Nephron progenitor cell (in vitro differentiated cells): ENCODE measurements around the gene ZC3H7B.
A peak's percentile ranks its signal among the peaks of the same experiment; 100 is the strongest.
"Not testable (repeated sequence)": the region's sequence is repeated elsewhere in the genome, so short reads cannot be mapped to it uniquely, and the experiment has no call there.

Source experiments
- DNase-seq: peaks from one replicate; pipeline ENCODE4 v3.0.0; 2021
- H3K27ac Mint-ChIP-seq: 2 replicates; pipeline ENCODE4 v1.8.0; 2021; ENCODE audit warnings: mild to moderate bottlenecking, moderate library complexity, mixed read lengths
- H3K27me3 Mint-ChIP-seq: 2 replicates; pipeline ENCODE4 v1.8.0; 2021; ENCODE audit warnings: mild to moderate bottlenecking, low read depth, mixed read lengths; ENCODE audit not compliant: poor library complexity
- H3K36me3 Mint-ChIP-seq: 2 replicates; pipeline ENCODE4 v1.8.0; 2021; ENCODE audit warnings: low read depth, mixed read lengths
- H3K4me1 Mint-ChIP-seq: 2 replicates; pipeline ENCODE4 v1.8.0; 2021; ENCODE audit warnings: mixed read lengths
- H3K4me3 Mint-ChIP-seq: 2 replicates; pipeline ENCODE4 v1.8.0; 2021; ENCODE audit warnings: mild to moderate bottlenecking, moderate library complexity, mixed read lengths
- H3K9me3 Mint-ChIP-seq: 2 replicates; pipeline ENCODE4 v1.8.0; 2021; ENCODE audit warnings: mild to moderate bottlenecking, moderate library complexity, mixed read lengths
- TF ChIP-seq, protein P1 (sequence below): fragments of 200-600 bp; sonication (generic); IDR thresholded peaks from 2 replicates; pipeline ENCODE4 v1.5.0; 2021; ENCODE audit warnings: antibody characterized with exemption

The ZC3H7B gene

DNA sequence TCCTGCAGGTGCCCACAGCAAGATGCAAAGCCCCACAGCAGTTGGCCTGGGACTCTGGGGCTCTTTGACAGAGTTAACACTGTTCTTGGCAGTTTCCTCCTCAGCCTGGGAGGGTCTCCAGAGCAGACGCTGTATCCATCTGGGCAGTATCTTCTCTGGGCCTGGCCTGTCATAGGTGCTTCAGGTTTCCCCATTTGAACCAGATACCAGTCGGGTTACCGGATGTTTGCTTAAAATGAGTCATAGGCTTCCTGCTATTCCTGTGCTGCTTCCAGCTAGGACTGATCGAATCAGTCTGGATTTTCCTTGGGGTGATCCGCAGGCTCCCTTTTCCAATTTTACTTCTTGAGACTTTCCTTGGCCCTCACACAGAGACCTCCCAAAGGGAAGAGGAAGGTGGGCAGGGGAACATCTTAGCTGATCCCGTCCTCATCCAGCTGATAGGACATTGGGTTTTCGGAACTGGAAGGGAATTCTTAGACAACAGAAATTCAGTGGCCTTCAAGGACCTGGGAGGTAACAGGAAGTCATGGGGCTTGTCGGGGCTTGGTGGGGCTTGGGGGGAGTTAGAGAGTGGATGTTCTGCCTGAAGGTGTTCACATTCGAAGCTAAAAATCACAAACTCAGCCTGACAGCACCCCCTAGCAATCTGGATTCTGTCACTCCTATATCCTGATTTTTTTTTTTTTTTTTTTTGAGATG, 12.9 kb upstream of the ZC3H7B start:
- DNase-seq = no peak
- peaks cover 4% of the 10 kb centered on the region for H3K36me3 Mint-ChIP-seq
- H3K27ac Mint-ChIP-seq = no peak overlapping the region
- peak overlapping the region; percentile 62 for H3K4me3 Mint-ChIP-seq
- peaks cover 6% of the 10 kb centered on the region for H3K27me3 Mint-ChIP-seq
- TF ChIP-seq, protein P1, sequence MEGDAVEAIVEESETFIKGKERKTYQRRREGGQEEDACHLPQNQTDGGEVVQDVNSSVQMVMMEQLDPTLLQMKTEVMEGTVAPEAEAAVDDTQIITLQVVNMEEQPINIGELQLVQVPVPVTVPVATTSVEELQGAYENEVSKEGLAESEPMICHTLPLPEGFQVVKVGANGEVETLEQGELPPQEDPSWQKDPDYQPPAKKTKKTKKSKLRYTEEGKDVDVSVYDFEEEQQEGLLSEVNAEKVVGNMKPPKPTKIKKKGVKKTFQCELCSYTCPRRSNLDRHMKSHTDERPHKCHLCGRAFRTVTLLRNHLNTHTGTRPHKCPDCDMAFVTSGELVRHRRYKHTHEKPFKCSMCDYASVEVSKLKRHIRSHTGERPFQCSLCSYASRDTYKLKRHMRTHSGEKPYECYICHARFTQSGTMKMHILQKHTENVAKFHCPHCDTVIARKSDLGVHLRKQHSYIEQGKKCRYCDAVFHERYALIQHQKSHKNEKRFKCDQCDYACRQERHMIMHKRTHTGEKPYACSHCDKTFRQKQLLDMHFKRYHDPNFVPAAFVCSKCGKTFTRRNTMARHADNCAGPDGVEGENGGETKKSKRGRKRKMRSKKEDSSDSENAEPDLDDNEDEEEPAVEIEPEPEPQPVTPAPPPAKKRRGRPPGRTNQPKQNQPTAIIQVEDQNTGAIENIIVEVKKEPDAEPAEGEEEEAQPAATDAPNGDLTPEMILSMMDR = no peak
- no peaks in the 10 kb centered on the region for H3K9me3 Mint-ChIP-seq
- H3K4me1 Mint-ChIP-seq = peaks cover 30% of the 10 kb centered on the region

GRCh38 chr22:41289671-41290070, 11.7 kb upstream of the ZC3H7B start:
- Mint-ChIP-seq H3K36me3 (no peaks in the 10 kb centered on the region), H3K4me1 (peaks cover 23% of the 10 kb centered on the region), H3K27ac (no peak overlapping the region), H3K27me3 (peaks cover 6% of the 10 kb centered on the region), H3K4me3 (no peak overlapping the region), H3K9me3 (peaks cover 5% of the 10 kb centered on the region)
- TF ChIP-seq, protein P1 = no peak
- no peak for DNase-seq

DNA sequence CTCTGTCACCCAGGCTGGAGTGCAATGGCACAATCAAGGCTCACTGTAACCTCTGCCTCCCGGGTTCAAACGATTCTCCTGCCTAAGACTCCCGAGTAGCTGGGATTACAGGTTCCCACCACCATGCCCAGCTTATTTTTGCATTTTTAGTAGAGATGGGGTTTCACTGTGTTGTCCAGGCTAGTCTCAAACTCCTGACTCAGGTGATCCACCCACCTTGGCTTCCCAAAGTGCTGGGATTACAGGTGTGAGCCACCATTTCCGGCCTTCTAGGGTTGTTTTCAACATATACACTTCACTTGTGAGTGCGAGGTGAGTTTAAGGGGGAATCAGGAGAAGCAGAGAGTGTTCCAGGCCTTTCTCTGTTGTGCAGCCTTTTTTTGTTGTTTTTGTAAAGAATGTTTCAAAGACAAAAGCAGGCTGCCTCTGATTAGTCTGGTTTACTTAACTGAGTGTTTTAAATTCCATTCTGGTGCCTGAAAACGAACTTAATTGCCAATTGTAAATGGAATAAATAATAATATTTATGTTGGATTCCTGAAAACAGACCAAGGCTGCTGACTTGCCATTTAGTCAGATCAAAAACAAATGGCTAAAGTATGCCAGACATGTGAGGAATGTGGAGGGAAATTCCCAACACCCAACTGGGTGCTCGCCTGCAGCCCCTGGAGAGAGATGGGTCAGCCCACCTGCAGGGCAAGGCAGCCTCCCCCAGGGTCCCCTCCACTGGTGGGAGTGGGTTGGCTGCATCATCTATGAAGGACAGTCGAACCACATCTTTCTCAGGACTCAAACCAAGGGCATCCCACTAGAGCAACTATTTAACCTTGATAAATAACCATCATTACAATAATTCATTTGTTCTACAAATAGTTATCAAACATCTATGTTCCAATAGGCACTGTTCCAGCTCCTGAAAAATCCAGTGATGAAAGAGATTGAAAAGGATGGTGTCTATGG, 10.8 kb upstream of the ZC3H7B start:
- Mint-ChIP-seq H3K27ac (peak overlapping the region; percentile 66), H3K4me1 (peaks cover 15% of the 10 kb centered on the region), H3K36me3 (no peaks in the 10 kb centered on the region), H3K4me3 (no peak overlapping the region), H3K9me3 (peaks cover 5% of the 10 kb centered on the region), H3K27me3 (peaks cover 6% of the 10 kb centered on the region)
- TF ChIP-seq, protein P1 = no peak
- peak; percentile 19 for DNase-seq

- not testable (repeated sequence) for DNase-seq, H3K9me3 Mint-ChIP-seq, H3K27ac Mint-ChIP-seq, H3K4me1 Mint-ChIP-seq, H3K36me3 Mint-ChIP-seq, H3K4me3 Mint-ChIP-seq, H3K27me3 Mint-ChIP-seq
Measured at GRCh38 chr22:41294816-41295215, 6.5 kb upstream of the ZC3H7B start.

GRCh38 chr22:41296826-41297667, 4.3 kb upstream of the ZC3H7B start:
- Mint-ChIP-seq H3K36me3 (peaks cover 5% of the 10 kb centered on the region), H3K4me3 (no peak overlapping the region), H3K4me1 (peaks cover 6% of the 10 kb centered on the region), H3K27ac (no peak overlapping the region), H3K27me3 (no peaks in the 10 kb centered on the region), H3K9me3 (peaks cover 10% of the 10 kb centered on the region)
- TF ChIP-seq, protein P1 = no peak
- no peak for DNase-seq

- TF ChIP-seq, protein P1 = no peak
- peaks cover 4% of the 10 kb centered on the region for H3K9me3 Mint-ChIP-seq
- H3K27me3 Mint-ChIP-seq = no peaks in the 10 kb centered on the region
- no peak overlapping the region for H3K27ac Mint-ChIP-seq
- H3K36me3 Mint-ChIP-seq = peaks cover 19% of the 10 kb centered on the region
- DNase-seq = no peak
- peaks cover 31% of the 10 kb centered on the region for H3K4me1 Mint-ChIP-seq
- peak overlapping the region; percentile 86 for H3K4me3 Mint-ChIP-seq
Measured at GRCh38 chr22:41300661-41301060, 664 bp upstream of the ZC3H7B start.
